NCI-H82 (cell line): ENCODE data around the gene CACNA1I.
A peak's percentile ranks its signal among the peaks of the same experiment; 100 is the strongest.

Experiments used
- DNase-seq: peaks from one replicate; lab custom pipeline; 2025; lab: John Stamatoyannopoulos, UW

Gene CACNA1I

GRCh38 chr22:39597236-39597869, 26.8 kb downstream of the CACNA1I start:
- no peak for DNase-seq

- peak; percentile 87 for DNase-seq
Observed at GRCh38 chr22:39598017-39598965, 27.7 kb downstream of the CACNA1I start.

- DNase-seq, result no peak
Observed at GRCh38 chr22:39600491-39601179, 30.1 kb downstream of the CACNA1I start.

GRCh38 chr22:39601180-39601535, 30.6 kb downstream of the CACNA1I start:
- no peak for DNase-seq

GRCh38 chr22:39603345-39603744, 32.8 kb downstream of the CACNA1I start:
- no peak for DNase-seq

- no peak for DNase-seq
Observed at GRCh38 chr22:39610246-39610645, 39.7 kb downstream of the CACNA1I start.

GRCh38 chr22:39610766-39611165, 40.2 kb downstream of the CACNA1I start:
- DNase-seq, result no peak

GRCh38 chr22:39611360-39611759, 40.8 kb downstream of the CACNA1I start:
- no peak for DNase-seq

- DNase-seq, result no peak
Observed at GRCh38 chr22:39612811-39613548, 42.4 kb downstream of the CACNA1I start.

- DNase-seq, result no peak
Observed at GRCh38 chr22:39613549-39613921, 43.0 kb downstream of the CACNA1I start.

- DNase-seq, result no peak
Observed at GRCh38 chr22:39614442-39614841, 43.9 kb downstream of the CACNA1I start.

GRCh38 chr22:39616051-39616450, 45.5 kb downstream of the CACNA1I start:
- DNase-seq, result no peak

GRCh38 chr22:39616781-39617180, 46.2 kb downstream of the CACNA1I start:
- DNase-seq, result no peak

GRCh38 chr22:39617342-39617741, 46.8 kb downstream of the CACNA1I start:
- DNase-seq, result no peak

GRCh38 chr22:39617970-39618757, 47.6 kb downstream of the CACNA1I start:
- no peak for DNase-seq

GRCh38 chr22:39618996-39619530, 48.5 kb downstream of the CACNA1I start:
- DNase-seq, result no peak

GRCh38 chr22:39620924-39621690, 50.6 kb downstream of the CACNA1I start:
- no peak for DNase-seq

- no peak for DNase-seq
Observed at GRCh38 chr22:39621826-39622225, 51.3 kb downstream of the CACNA1I start.

GRCh38 chr22:39622881-39623367, 52.4 kb downstream of the CACNA1I start:
- peak; percentile 61 for DNase-seq
